Measurements from ENCODE around the gene OR8D2.

Gene OR8D2

GRCh38 chr11:124320097-124320496 is at the start of gene OR8D2:
OR8D2 (minus strand) TSS chr11:124320197; CDS start chr11:124320197, 0 bp downstream.
- TF ChIP-seq CTCF (IDR thresholded peaks at IDR 0.05), result no peak
- no peaks in the 10 kb centered on the region for H3K4me1 ChIP-seq (ENCODE audit: control insufficient read depth in 1 of 2, insufficient read depth in 1 of 2, low read depth in 1 of 2, low read length in 1 of 2)
- H3K4me3 ChIP-seq (ENCODE audit: low read depth in 1 of 2, low read length in 1 of 2), result no peak within 1 kb of the TSS
- H3K27ac ChIP-seq, result no peak within 1 kb of the TSS
- no peaks in the 10 kb centered on the region for H3K9me3 ChIP-seq
- no peaks in the 10 kb centered on the region for H3K36me3 ChIP-seq
- no peaks in the 10 kb centered on the region for H3K27me3 ChIP-seq

GRCh38 chr11:124359566-124359965 is 39.6 kb upstream of the OR8D2 start:
- Histone ChIP-seq H3K27me3 (no peaks in the 10 kb centered on the region), H3K9me3 (no peaks in the 10 kb centered on the region), H3K4me1 (ENCODE audit: control insufficient read depth in 1 of 2, insufficient read depth in 1 of 2, low read depth in 1 of 2, low read length in 1 of 2) (no peaks in the 10 kb centered on the region), H3K27ac (no peak overlapping the region), H3K4me3 (ENCODE audit: low read depth in 1 of 2, low read length in 1 of 2) (no peak overlapping the region), H3K36me3 (no peaks in the 10 kb centered on the region)
- TF ChIP-seq CTCF (IDR thresholded peaks at IDR 0.05), result no peak

GRCh38 chr11:124346311-124346955 is 26.4 kb upstream of the OR8D2 start:
- Histone ChIP-seq H3K4me1 (ENCODE audit: control insufficient read depth in 1 of 2, insufficient read depth in 1 of 2, low read depth in 1 of 2, low read length in 1 of 2) (no peaks in the 10 kb centered on the region), H3K27me3 (no peaks in the 10 kb centered on the region), H3K36me3 (no peaks in the 10 kb centered on the region), H3K9me3 (no peaks in the 10 kb centered on the region), H3K4me3 (ENCODE audit: low read depth in 1 of 2, low read length in 1 of 2) (no peak overlapping the region), H3K27ac (no peak overlapping the region)
- no peak for TF ChIP-seq CTCF (IDR thresholded peaks at IDR 0.05)

GRCh38 chr11:124344346-124344745 is 24.3 kb upstream of the OR8D2 start:
- H3K27me3 ChIP-seq, result no peaks in the 10 kb centered on the region
- H3K4me1 ChIP-seq (ENCODE audit: control insufficient read depth in 1 of 2, insufficient read depth in 1 of 2, low read depth in 1 of 2, low read length in 1 of 2), result no peaks in the 10 kb centered on the region
- no peak overlapping the region for H3K27ac ChIP-seq
- TF ChIP-seq CTCF (IDR thresholded peaks at IDR 0.05), result no peak
- H3K4me3 ChIP-seq (ENCODE audit: low read depth in 1 of 2, low read length in 1 of 2), result no peak overlapping the region
- H3K36me3 ChIP-seq, result no peaks in the 10 kb centered on the region
- no peaks in the 10 kb centered on the region for H3K9me3 ChIP-seq

- Histone ChIP-seq H3K27ac (no peak overlapping the region), H3K4me1 (ENCODE audit: control insufficient read depth in 1 of 2, insufficient read depth in 1 of 2, low read depth in 1 of 2, low read length in 1 of 2) (no peaks in the 10 kb centered on the region), H3K27me3 (no peaks in the 10 kb centered on the region), H3K9me3 (no peaks in the 10 kb centered on the region), H3K36me3 (no peaks in the 10 kb centered on the region), H3K4me3 (ENCODE audit: low read depth in 1 of 2, low read length in 1 of 2) (no peak overlapping the region)
- TF ChIP-seq CTCF (IDR thresholded peaks at IDR 0.05), result no peak
These were observed 20.1 kb upstream of the OR8D2 start for GRCh38 chr11:124340142-124340447.

Measured in neutrophil (primary cell).